T1000 (cell line): ENCODE results near the gene SLC2A9.

Source experiments
- DNase-seq: peaks from one replicate; lab custom pipeline; 2025; ENCODE audit warnings: mixed read lengths; lab: John Stamatoyannopoulos, UW

Gene SLC2A9

DNA sequence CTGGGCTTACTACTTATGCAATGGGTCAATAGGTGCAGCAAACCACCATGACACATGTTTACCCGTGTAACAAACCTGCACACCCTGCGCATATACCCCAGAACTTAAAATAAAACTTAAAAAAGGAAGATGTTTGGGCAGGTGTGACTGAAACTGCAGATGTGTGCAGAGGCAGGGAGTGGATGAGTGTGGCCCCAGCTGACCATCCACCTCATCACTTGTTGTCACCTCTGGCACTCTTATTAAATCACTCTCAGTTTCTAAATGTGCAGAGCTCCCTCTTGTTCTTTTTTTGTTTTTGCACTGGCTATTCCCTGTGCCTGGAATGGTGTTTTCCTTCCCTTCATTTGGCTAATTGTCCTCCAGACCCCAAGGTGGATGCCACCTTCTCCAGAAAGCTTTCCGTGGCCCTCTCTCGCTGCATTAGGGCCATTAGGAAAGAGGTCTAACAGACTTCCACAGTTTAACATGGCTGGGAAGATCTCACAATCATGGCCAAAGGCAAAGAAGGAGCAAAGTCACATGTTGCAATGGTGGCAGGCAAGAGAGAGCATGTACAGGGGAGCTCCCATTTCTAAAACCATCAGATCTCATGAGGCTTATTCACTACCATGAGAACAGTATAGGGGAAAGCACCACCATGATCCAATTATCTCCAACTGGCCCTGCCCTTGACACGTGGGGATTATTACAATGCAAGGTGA lies 58.5 kb downstream of the SLC2A9 start:
- DNase-seq: no peak

DNA sequence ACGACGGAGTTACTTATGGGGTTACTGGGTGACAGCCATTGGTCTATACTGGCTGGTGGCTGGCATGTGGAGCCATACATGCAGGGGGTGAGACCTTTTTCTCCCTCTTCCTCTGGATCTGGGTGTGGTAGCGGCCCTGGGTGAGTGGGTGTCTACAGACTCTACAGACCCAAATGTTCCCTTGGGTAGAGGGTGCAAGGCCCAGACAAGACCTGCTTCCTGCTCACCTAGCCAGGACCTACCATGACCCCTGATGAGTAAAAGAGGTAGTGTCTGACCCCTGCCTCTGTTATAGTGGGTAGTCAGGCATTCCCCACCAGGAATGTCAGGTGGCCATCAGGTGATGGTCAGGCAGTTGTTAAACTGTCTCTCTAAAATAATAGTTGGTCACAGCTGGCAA lies 66.8 kb downstream of the SLC2A9 start:
- DNase-seq: no peak

DNA sequence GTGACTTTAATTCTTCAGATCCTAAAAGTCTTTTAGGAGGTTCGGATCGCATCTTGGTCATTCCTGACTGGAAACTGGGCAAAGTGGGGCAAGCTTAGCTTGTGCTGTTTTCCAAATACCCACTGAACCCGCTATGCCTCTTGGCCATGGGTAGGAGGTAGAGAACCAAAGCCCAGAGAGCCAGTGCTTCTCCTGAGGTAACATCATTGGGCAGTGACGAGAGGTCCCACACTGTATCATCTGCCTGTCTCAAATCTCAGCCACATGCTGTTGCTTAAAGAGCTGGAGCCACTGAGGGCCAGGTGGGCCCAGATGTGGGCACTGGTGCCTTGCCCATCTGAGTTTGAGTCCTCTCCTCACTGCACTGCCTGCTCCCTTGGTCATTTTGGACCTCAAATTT lies 68.2 kb downstream of the SLC2A9 start:
- DNase-seq: no peak

DNA sequence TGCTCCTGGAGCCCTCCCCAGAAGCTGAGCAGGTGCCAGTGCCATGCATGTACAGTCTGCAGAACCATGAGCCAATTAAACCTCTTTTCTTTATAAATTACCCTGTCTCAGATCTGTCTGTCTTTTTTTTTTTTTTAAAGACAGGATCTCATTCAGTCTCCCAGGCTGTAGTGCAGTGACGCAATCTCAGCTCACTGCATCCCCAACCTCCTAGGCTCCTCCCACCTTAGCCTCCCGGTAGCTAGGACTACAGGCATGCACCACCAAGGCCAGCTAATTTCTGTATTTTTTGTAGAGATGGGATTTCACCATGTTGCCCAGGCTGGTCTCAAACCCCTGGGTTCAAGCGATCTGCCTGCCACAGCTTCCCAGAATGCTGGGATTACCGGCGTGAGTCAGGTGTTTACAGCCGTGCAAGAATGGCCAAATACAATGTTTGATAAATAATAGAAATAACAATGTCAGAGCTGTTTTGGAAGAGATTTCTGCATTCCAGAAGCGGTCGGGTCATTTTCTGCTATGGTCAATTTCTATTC lies 68.8 kb downstream of the SLC2A9 start:
- no peak for DNase-seq

DNA sequence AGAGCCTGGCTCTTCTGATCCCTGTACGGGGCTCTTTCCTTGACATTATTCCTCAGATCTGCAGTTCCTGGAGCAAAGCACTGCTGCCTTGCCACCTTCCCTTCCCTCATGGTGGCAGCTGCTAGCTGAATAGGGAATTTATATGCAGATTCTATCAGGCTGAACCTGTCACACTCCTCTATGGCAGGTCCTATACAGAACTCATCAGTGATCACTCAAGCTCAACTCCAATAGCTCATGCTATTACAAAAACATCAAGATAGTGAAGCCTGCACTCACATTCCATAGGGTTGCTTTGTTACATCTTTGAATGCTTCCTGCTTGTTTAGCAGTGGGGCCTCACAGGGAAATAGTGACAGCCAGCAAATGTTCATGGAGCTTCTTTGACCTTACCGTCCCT lies 71.7 kb downstream of the SLC2A9 start:
- DNase-seq: no peak

DNA sequence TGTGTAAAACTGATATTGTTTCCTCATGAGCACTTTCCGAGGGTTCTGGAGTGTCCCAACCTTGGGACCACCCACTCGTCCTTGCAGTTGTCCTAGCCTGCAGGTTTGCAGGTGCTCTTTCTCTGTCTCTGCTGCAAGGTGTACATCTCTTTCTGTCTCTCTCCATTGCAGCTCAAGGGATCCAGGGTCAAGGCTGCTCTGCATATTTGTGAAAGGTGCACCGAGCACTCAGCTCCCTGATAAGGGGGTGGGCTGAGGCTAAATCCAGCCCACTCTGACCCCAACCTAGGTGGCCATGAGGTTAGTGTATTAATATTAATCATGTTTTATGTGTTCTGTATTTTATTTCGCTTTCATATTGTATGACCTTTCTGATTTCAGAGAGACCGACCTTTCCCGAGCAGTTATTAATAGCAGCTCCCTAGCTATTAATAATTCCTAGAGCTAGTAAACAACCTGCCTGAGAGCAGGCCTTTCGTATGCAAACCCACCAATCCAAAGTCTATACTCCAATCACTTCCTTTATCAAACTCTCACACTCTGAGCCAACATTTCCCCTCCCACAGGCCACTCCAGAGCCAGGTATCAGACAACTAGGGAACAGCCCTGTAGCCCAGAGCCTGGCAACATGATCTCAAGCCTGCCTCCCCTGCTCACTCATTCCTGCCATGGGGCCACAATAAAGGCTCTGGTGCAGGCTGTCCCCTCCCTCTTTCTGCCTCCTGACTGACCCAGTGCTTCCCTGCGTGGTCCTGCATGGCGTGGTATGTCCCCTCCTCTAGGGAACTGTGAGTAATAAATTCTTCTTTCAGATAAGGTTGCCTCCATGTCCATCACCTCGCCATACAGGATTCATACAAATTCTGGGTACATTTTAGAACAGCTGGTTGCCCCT lies 73.9 kb downstream of the SLC2A9 start:
- DNase-seq: no peak

DNA sequence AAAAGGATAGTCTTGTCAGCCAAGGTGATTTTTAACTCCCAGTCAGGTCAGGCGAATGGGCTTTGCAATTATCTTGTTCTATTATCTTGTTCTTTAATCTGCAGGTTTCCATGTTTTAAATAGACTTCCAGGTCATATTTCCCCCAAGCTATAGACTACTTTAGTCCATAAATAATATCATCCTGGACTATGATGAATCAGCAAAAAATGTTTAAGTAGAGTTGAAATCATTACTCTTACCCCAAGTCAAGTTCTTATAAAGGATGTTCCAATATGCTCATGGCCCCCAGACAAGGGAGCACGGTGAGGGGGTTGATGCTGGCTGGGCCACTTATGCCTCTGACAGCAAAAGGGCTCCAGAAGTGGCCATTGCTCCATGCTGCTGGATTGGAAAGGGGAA lies 75.1 kb downstream of the SLC2A9 start:
- DNase-seq: no peak

DNA sequence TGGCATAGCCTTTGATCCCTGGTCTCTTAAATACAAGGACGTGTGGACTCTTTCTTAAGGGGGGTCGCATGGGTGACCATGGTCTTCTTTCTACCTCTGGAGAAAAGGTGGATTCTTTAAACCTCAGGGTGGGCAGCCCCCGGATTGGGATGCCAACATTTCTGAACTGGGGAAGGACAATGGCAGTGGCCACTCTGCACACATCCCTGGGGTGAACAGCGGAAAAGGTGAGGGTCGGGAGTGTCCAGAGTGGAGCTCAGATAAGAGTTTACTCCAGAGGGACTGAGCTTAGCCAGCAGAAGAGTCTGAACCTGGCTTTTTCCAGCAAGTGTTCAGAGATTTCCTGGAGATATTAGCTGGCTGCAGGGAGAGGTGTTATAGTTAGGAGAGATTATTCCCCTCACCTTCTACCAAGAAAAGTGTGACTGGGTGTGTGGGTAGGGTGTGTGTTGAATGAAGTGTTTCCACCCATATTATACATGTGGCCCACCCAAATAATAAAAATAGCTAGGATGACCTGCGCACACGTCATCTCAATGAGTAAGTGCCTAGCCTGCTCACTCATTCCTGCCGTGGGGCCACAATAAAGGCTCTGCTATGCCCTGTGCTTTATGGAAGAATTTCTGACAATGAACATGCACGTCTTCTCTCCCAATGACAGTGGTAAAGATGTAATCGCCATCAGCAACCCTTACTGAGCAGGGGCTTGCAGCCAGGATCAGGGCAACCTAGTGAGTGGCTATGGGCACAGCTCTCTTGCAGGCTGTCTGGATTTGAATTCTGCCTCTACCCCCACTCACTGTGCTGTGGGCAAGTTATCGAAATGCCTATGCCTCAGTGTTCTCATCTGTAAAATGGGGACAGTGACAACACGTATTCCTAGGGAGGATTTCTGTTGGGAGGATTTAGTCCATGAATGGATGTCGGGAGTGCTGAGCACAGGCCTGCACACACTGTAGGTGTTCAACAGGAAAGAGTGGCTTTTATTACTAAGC lies 76.6 kb downstream of the SLC2A9 start:
- no peak for DNase-seq

DNA sequence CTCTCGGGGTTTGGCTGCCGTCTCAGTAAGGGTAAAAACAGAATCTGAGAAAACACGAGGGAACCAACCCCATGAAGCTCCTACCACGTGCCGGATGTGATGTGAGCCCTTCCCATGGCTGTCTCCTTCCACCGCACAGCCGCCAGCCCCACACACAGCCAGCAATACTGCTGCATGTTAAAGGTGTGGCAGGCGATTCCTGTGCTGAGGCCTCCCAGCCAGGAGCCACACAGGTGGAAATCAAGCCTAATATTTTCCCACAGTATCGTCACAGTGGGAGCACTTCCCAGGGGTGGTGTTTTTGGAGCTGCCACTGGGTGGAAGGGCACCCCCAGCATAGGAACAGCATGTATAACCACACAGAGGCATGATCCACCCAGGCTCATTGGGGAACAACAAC lies 77.5 kb downstream of the SLC2A9 start:
- DNase-seq: no peak

DNA sequence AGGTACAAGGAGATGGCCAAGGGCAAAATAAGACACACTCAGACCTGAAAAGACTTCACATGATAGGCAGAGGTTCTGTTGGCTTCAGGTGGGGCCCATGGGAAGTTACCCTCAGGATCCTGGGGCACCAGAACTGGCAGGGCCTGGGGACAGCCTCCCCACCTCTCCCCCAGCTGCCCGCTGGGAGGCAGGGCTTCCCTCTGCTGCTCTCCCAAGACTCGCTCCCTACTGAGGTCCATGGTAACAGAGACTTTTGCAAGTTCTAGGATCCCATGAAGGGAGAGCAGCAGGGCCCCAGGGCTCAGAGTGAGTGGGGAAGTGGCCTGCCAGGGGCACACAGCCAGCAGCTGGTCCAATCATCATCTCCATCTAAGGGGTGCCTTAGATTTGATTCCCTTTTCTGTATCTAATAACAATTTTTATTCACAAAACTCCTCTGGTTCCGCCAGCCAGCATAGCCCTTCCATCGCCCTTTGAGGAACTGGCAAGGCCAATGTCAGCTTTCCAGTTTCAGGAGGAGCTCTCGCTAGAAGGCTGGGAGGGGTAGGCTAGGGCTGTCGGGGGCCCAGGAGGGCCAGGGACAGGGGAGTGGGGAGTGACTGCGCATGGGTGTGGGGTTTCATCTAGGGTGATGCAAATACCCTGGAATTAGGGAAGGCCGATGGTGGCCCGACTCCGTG lies 78.2 kb downstream of the SLC2A9 start:
- no peak for DNase-seq

DNA sequence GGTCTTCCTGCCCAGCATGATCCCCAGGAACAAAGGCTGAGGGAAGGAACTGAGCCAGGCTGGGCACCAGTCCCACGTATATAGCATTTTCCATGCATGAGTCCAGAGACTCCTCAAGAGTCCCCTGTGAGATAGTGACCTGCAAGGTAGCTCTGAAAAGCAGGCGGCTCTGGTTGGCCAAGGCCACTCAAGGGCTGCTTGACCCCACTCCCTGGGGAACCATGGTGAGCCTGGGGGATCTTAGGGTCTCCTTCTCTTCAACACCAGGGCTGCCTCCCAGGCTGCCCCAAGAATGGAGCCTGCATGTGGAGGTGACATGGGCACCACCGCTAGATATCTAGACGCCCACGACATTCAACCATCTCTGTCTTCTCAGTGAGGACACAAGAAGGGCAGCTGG lies 79.2 kb downstream of the SLC2A9 start:
- no peak for DNase-seq

DNA sequence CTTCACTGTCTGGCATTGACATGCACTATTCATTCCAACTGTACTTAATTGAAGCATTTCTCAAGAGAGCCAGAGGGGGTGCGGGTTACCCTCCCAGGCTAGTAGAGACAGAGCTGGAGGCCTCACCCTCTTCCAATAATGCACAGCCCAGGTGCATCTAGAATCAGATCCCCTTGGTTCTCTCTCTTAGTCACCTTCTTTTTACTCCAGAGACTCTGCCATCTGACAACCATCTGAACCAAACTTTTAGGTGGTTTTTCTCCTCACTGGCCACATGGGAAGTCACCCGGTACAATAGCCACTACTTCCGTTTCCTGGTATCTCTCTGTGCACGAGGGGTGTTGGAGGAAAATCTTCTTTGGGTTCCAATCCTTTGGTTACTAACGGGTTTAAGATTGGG lies 81.3 kb downstream of the SLC2A9 start:
- no peak for DNase-seq

DNA sequence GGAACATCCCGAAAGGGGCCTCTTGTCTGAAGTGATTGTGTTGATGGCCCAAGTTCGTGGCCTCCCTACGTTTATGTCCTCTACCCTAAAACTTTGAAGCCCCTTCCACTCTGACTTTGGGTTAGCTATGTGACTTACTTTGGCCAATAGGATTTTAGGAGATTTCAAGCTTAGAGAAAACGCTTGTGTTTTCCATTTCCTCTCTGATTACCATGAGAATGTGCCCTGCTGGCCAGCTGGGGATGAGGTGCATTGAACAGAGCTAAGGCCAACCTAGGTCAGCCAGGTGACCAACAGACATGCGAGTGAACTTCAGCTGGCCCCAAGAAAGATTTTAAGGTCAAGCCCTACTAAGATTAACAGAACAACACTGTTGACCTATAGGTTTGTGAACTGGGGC lies 82.4 kb downstream of the SLC2A9 start:
- no peak for DNase-seq

DNA sequence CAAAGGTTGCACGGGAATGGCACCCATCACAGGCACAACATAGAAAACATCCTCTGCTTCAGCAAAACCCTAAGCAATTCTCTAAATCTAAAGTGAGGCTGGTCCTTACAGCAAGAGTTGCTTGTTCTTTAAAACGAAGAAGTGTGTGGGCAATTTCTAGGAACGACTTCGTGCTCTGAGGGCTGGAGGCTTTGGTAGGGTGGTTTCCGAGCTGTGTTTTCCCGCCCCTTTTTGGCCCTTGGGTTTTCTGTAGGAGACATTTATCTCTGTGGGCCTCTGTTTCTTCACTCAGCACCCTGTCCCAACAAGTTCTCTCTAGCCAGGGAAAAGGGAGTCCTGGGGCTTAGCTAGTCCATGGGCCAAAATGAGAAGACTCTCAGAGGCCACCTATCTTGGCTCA lies 84.2 kb downstream of the SLC2A9 start:
- no peak for DNase-seq

DNA sequence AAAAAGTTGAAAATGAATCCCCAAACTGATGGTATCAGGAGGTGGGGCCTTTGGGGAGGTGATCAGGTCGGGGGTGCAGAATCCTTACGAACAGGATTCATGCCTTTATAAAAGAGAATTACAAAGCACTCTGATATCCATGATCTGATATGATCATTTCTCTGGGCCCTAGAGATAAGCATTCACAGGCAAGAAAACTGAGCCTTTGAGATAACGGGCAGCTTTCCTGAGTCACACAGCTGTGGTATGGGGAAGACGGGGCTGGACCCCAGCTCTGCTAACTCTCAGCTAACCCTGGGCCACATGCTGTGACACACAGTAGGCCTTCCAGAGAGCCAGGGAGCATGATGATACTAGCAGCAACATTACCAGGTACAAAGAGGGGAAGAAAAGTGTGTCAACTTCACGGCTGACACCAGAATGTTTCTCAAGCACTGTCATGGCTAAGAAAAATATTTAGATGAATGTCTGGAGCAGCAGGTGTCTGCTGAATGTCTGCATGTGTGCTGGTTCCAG lies 85.1 kb downstream of the SLC2A9 start:
- DNase-seq: no peak

DNA sequence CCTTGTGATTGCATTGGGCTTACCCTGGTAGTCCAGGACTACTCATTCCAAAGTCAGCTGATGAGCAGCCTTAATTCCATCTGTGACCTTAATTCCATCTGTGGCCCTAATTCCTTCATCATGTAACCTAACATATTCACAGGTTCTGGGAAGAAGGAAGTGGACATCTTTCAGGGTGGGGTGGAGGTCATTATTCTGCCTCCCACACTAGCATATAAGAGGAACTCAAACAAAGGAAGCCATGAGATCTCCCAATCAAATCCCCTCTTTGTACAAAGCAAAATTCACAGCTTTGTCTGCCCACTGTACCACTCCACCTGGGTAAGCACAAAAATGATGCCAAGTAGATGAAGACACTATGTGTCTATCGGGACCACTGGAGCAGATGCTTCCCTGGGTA lies 87.3 kb downstream of the SLC2A9 start:
- no peak for DNase-seq

DNA sequence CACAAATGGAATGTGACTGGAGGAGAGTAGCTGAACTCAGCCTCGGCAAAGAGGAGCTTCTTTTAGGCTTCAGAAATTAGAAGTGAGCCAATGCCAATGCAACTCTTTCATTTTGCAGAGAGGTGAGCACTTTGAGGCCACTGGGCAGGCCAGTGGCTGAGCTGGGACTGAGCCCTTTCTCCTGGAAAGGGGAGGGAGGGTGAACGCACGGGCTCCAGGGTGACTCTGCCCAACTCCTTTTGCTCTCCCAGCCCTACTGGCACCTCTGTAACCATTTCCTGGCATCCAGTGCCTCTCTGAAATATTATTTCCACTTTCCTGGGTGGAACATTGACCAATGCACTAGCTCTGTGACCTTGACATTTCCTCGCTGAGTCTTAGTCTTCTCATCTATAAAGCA lies 88.1 kb downstream of the SLC2A9 start:
- DNase-seq: no peak

DNA sequence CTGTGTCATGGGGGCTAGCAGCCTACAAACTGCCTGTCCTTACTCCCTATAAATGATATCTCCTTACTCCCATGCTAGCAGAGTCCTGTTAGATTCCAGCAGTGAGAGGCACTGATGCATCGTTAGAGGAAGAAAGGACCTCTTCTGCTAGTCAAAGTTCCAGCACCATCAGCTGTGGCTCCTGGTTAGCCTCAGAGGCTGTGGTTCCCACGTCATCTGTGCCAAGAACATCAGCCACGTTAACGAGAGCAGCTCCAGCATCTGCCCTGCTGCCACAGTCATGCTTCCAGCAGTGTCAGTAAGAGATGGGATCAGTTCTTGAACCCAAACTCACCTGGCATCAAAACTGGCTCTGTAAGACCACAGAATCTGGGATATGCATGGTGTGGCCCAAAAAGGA lies 88.5 kb downstream of the SLC2A9 start:
- DNase-seq: no peak

DNA sequence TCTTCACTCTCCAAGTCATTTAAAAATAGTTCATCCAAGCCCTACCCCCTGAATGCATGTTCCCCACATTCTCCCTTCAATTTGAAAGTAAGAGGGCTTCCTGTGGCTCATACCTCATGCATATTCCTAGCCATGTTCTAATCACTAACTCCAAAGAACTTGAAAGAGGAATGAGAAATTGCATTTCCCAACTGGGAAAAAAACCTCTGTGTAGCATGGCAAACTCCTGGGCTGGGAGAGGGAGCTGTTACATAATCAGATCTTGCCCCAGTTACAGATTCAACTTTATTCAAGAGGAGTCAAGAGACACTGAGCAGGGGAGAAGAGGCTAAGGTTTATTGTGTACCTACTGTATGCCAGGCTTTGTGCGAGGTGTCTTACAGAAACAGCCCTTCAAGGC lies 90.2 kb downstream of the SLC2A9 start:
- no peak for DNase-seq

DNA sequence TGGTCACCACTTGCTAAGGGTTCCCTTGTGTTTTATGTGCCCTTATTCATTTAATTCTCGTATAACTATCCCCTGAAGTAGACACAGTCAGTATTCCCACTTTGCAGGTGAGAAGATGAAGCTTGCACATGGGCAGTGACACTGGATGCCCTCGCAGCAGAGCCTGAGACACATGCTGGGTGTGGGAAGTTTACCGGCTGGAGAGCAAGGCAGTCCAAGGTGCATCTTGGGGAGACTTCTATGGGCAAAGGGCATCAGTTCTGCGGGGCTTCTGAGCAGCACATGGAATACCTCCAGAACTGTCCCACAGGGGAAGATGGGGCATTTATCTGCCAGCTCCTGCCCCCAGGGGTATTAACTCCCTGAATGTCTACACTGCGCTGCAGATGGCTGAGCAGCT lies 92.2 kb downstream of the SLC2A9 start:
- no peak for DNase-seq

DNA sequence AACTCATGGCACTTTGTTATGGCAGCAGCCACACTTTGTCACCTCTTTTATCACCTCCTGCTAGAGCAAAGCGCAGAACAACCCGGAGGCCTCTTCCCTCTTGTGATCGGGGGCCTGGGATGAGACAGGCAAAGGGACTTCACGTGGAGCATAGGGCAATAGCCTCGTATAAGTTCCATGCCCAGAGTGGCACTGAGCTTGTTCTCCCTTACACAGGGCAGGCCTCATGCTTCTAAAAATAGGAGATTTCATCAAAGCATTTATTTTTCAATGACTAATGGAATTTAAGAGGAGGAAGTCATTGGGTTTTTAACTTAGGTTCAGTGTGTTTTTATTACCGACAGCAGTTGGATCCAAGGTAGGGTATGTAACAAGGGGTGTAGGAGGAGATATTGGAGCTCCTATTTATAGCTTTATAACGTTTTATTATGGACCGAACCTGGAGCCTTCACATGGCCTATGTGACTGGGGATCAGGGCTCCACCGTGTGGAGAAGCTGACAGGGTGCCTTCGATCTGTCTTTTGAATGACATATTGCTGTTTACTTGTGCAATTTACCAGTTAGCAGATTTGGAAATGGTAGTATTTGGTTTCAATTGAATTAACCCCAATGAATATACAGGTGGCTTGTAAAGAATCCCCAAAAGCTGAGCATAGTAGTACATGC lies 93.8 kb downstream of the SLC2A9 start:
- no peak for DNase-seq
